H1 (cell line): ENCODE data around the gene ZNF879. TPM values are rescaled to one million over a fixed set of nuclear protein-coding genes. Genes with fewer than 3 reads are reported as not detected.

ENCODE experiments used
- CTCF ChIA-PET: fragments of 300-600 bp; sonication (Branson Sonifier 250); formaldehyde crosslinking; loops from one replicate; lab custom pipeline; 2021; ENCODE audit not compliant: partially characterized antibody; lab: Charles Lee
- POLR2A ChIA-PET: fragments of 300-600 bp; sonication (Branson Sonifier 250); formaldehyde crosslinking; loops from one replicate; lab custom pipeline; 2021; ENCODE audit warnings: inconsistent platforms; ENCODE audit not compliant: partially characterized antibody; lab: Charles Lee
- DNase-seq, 2 experiments: peaks; one replicate each; pipeline versions ENCODE4 v3.0.0 to v3.0.0-alpha.2; 2010 to 2022; ENCODE audit warnings: low spot score in 2 of 2, low read depth in 1 of 2, mixed read lengths in 1 of 2
- FAIRE-seq: peaks from 2 replicates; lab custom pipeline; 2011; peaks lifted over from hg19 to GRCh38; lab: Jason Lieb, UNC
- H2AFZ ChIP-seq: 2 replicates; pipeline ENCODE4 v1.8.1; 2012; ENCODE audit warnings: low read length, inconsistent platforms
- H2AK5ac ChIP-seq: 2 replicates; pipeline ENCODE4 v1.6.1; 2013; ENCODE audit warnings: low read depth, low read length
- H2BK120ac ChIP-seq: replicated peaks from 2 replicates; pipeline ENCODE3; 2013; ENCODE audit warnings: low read depth, low read length, inconsistent platforms
- H2BK12ac ChIP-seq: 2 replicates; pipeline ENCODE4 v1.6.1; 2013; ENCODE audit warnings: low read depth, low read length
- H2BK15ac ChIP-seq: 2 replicates; pipeline ENCODE4 v1.6.1; 2013; ENCODE audit warnings: low read length
- H2BK20ac ChIP-seq: 2 replicates; pipeline ENCODE4 v1.6.1; 2013; ENCODE audit warnings: low read length
- H2BK5ac ChIP-seq: 2 replicates; pipeline ENCODE4 v1.6.1; 2013; ENCODE audit warnings: low read depth, low read length
- H3K14ac ChIP-seq: 2 replicates; pipeline ENCODE4 v1.6.1; 2013; ENCODE audit warnings: inconsistent platforms; ENCODE audit not compliant: insufficient read length
- H3K18ac ChIP-seq: 2 replicates; pipeline ENCODE4 v1.6.1; 2013; ENCODE audit warnings: low read length; ENCODE audit errors: extremely low read depth
- H3K23ac ChIP-seq: 2 replicates; pipeline ENCODE4 v1.6.1; 2013; ENCODE audit warnings: inconsistent platforms; ENCODE audit not compliant: insufficient read length
- H3K23me2 ChIP-seq: 2 replicates; pipeline ENCODE4 v1.6.1; 2013; ENCODE audit warnings: low read depth, low read length
- H3K27ac ChIP-seq: 2 replicates; pipeline ENCODE4 v1.6.1; 2011; ENCODE audit warnings: low read depth, low read length, inconsistent platforms
- H3K27me3 ChIP-seq, 4 experiments: replicated peaks in 1 of 4; 1 replicate in 1 of 4; 2 replicates in 3 of 4; pipeline versions ENCODE4 v1.6.1 to v1.8.1; 2011 to 2013; ENCODE audit warnings: low read length in 3 of 4, mild to moderate bottlenecking in 3 of 4, inconsistent platforms in 2 of 4, mixed read lengths in 2 of 4, moderate library complexity in 1 of 4; ENCODE audit not compliant: control insufficient read depth in 3 of 4, insufficient read depth in 3 of 4; ENCODE audit errors: extremely low read depth in 1 of 4
- H3K36me3 ChIP-seq, 4 experiments: 2 replicates each; pipeline versions ENCODE4 v1.6.1 to v1.8.1; 2011 to 2013; ENCODE audit warnings: mild to moderate bottlenecking in 4 of 4, low read length in 3 of 4, moderate library complexity in 2 of 4, control low read depth in 1 of 4, inconsistent platforms in 1 of 4; ENCODE audit not compliant: insufficient read depth in 4 of 4, control insufficient read depth in 2 of 4
- H3K4ac ChIP-seq: replicated peaks from 2 replicates; pipeline ENCODE3; 2013; ENCODE audit warnings: low read length, low read depth, mixed read lengths, inconsistent platforms; ENCODE audit not compliant: insufficient read length
- H3K4me1 ChIP-seq, 4 experiments: replicated peaks in 1 of 4; 1 replicate in 1 of 4; 2 replicates in 3 of 4; pipeline versions ENCODE4 v1.6.1 to v1.8.1; 2011 to 2013; ENCODE audit warnings: low read length in 3 of 4, inconsistent platforms in 2 of 4, mixed read lengths in 1 of 4; ENCODE audit not compliant: insufficient read depth in 4 of 4, control insufficient read depth in 3 of 4
- H3K4me2 ChIP-seq, 2 experiments: 2 replicates each; pipeline versions ENCODE4 v1.6.1 to v1.8.1; 2011 to 2013; ENCODE audit warnings: low read depth in 2 of 2, low read length in 2 of 2, control low read depth in 1 of 2, inconsistent platforms in 1 of 2, mild to moderate bottlenecking in 1 of 2; ENCODE audit not compliant: insufficient read depth in 1 of 2
- H3K4me3 ChIP-seq, 4 experiments: fragments of 200-600, 300-600 bp in 1 of 4; sonication (generic), shearing (Covaris generic), sonication (Bioruptor Twin) in 1 of 4; 2 replicates each; pipeline versions ENCODE4 v1.5.1 to v1.8.1; 2011 to 2016; ENCODE audit warnings: low read length in 4 of 4, low read depth in 3 of 4, control low read depth in 2 of 4, inconsistent platforms in 2 of 4, mild to moderate bottlenecking in 2 of 4, mixed read lengths in 1 of 4, moderate library complexity in 1 of 4; ENCODE audit not compliant: insufficient read depth in 2 of 4; ENCODE audit errors: extremely low read depth in 1 of 4
- H3K56ac ChIP-seq: replicated peaks from 2 replicates; pipeline ENCODE3; 2013; ENCODE audit warnings: low read depth, mild to moderate bottlenecking, mixed read lengths, low read length, inconsistent platforms; ENCODE audit not compliant: insufficient read length
- H3K79me1 ChIP-seq: 2 replicates; pipeline ENCODE4 v1.6.1; 2013; ENCODE audit warnings: low read depth, low read length, control low read depth
- H3K79me2 ChIP-seq, 2 experiments: 2 replicates each; pipeline versions ENCODE4 v1.6.1 to v1.8.1; 2012 to 2013; ENCODE audit warnings: low read length in 2 of 2, mild to moderate bottlenecking in 2 of 2, inconsistent platforms in 1 of 2; ENCODE audit not compliant: insufficient read depth in 2 of 2, control insufficient read depth in 1 of 2
- H3K9ac ChIP-seq, 4 experiments: replicated peaks in 1 of 4; 1 replicate in 1 of 4; 2 replicates in 3 of 4; pipeline versions ENCODE4 v1.6.1 to v1.8.1; 2011 to 2013; ENCODE audit warnings: low read depth in 3 of 4, low read length in 3 of 4, control low read depth in 2 of 4, mild to moderate bottlenecking in 2 of 4, moderate library complexity in 2 of 4, inconsistent platforms in 1 of 4; ENCODE audit errors: extremely low read depth in 1 of 4
- H3K9me3 ChIP-seq, 2 experiments: 2 replicates each; pipeline versions ENCODE4 v1.6.1 to v1.8.1; 2012 to 2013; ENCODE audit warnings: mild to moderate bottlenecking in 2 of 2, moderate library complexity in 2 of 2, control low read depth in 1 of 2, inconsistent platforms in 1 of 2, low read depth in 1 of 2, low read length in 1 of 2, mixed read lengths in 1 of 2; ENCODE audit not compliant: insufficient read depth in 2 of 2
- H4K20me1 ChIP-seq, 2 experiments: replicated peaks in 1 of 2; 2 replicates each; pipeline versions ENCODE3 to v1.8.1; 2011 to 2013; ENCODE audit warnings: inconsistent platforms in 2 of 2, low read length in 2 of 2, mild to moderate bottlenecking in 1 of 2; ENCODE audit not compliant: insufficient read depth in 2 of 2, control insufficient read depth in 1 of 2
- H4K5ac ChIP-seq: 2 replicates; pipeline ENCODE4 v1.6.1; 2013; ENCODE audit warnings: low read length, low read depth, mixed read lengths, inconsistent platforms; ENCODE audit not compliant: insufficient read length
- H4K8ac ChIP-seq: 2 replicates; pipeline ENCODE4 v1.8.0; 2013; ENCODE audit warnings: mild to moderate bottlenecking, moderate library complexity, low read length, inconsistent platforms; ENCODE audit not compliant: insufficient read depth; ENCODE audit errors: extremely low read depth
- H4K91ac ChIP-seq: replicated peaks from 2 replicates; pipeline ENCODE3; 2013; ENCODE audit warnings: low read length, mixed read lengths, inconsistent platforms; ENCODE audit not compliant: insufficient read length
- BRCA1 ChIP-seq: IDR thresholded peaks from 2 replicates; pipeline ENCODE4 v1.6.1; 2012; ENCODE audit warnings: low read depth, low read length, improper control_type of control experiment
- CBX8 ChIP-seq: fragments of 300-800, 300-1000 bp; sonication (generic); IDR thresholded peaks from 2 replicates; pipeline ENCODE4 v1.7.1; 2016; ENCODE audit warnings: low read depth, low read length, borderline replicate concordance
- CTBP2 ChIP-seq: IDR thresholded peaks from 2 replicates; pipeline ENCODE4 v1.7.0; 2011; ENCODE audit warnings: borderline replicate concordance, mild to moderate bottlenecking, moderate library complexity, mixed read lengths, low read length; ENCODE audit not compliant: insufficient read depth, insufficient read length
- EP300 ChIP-seq, 2 experiments: IDR thresholded peaks; 1 replicate in 1 of 2; 2 replicates in 1 of 2; pipeline ENCODE4 v1.6.1; 2011 to 2012; ENCODE audit warnings: low read depth in 2 of 2, low read length in 2 of 2, mild to moderate bottlenecking in 2 of 2, borderline replicate concordance in 1 of 2, inconsistent platforms in 1 of 2, moderate library complexity in 1 of 2
- EZH2 ChIP-seq: fragments of 200-600 bp; sonication (generic); IDR thresholded peaks from 2 replicates; pipeline ENCODE4 v1.7.1; 2012; ENCODE audit warnings: low read depth, mild to moderate bottlenecking, moderate library complexity, low read length, inconsistent platforms; ENCODE audit not compliant: severe bottlenecking
- MAX ChIP-seq: IDR thresholded peaks from 2 replicates; pipeline ENCODE4 v1.6.1; 2012; ENCODE audit warnings: inconsistent platforms
- WGBS, 2 experiments: shearing (Covaris generic) in 1 of 2; methylation state at CpG; one replicate each; pipeline versions ENCODE4 v1.1.6 to v1.1.7; 2013 to 2015; ENCODE audit warnings: low lambda C conversion rate in 2 of 2, mixed read lengths in 2 of 2, inconsistent platforms in 1 of 2, low coverage in 1 of 2, missing lambda C conversion rate in 1 of 2; ENCODE audit not compliant: insufficient replicate concordance in 2 of 2, insufficient coverage in 1 of 2, insufficient read length in 1 of 2; ENCODE audit errors: extremely low coverage in 1 of 2, missing lambda C conversion rate in 1 of 2; 5-methylcytosine and 5-hydroxymethylcytosine counted together
- polyA plus RNA-seq, 7 experiments: library from polyadenylated mRNA; depleted of rRNA in 3 of 7; stranded (reverse) in 5 of 7; unstranded in 2 of 7; fragments of >200 nt in 5 of 7; fragments of 200-250 nt in 2 of 7; gene quantifications; 1 replicate in 5 of 7; 2 replicates in 1 of 7; 4 replicates in 1 of 7; pipeline versions ENCODE4 v1.2.1 to v1.2.3, GENCODE V29; 2011 to 2013; ENCODE audit warnings: missing spikeins in 2 of 7, mixed read lengths in 2 of 7
- total RNA-seq: library from RNA; stranded (reverse); fragmentation: NEBNext Ultra II Directional; extraction: Animal tissue kit (Norgen Biotek cat#: 25700); gene quantifications from 2 replicates; pipeline ENCODE4 v1.2.1, GENCODE V29; 2021

ZNF879 gene
- total and polyA plus RNA-seq, 2 of the 8 experiments (the other 6 are each of a cell fraction or from before 2014, with no cell fraction given) = 2.2 to 3.1 TPM

DNA sequence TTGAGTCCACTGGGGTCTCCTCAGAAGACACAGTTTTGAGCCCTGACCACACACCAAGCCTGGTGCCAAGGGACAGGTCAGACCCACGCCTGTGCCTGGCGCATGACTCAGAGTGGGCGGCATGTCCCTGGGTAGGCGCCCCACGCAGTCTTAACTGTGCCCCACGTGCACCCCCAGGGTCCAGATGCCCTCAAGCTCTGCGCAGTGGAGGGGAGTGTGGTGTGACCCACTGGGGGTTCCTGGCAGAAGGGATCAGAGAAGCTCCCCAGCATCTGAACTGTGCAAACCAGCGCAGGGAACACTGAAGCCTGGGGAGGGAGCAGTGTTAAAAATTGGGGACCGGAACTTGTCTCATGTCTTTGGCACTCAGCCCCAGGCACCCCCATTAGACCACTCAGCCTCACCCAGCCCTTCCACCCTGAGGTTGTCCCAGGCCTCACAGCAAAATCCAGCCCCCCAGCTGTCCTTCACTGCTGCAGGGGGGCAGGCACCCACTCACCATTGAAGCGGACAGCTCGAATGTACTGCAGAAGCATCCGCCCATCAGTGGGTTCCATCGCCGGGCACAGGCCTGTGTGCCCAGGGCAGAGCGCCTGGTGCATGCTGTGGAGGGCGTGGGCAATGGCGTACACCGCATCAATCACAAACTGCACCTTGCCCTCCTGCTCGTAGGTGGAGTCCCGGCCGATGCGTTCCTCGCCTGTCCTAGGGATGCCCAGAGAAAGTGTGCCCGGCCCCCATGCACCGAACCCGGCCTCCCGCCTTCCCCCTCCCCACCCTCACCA is 35.0 kb upstream of the ZNF879 start:
- no peak overlapping the region for H2BK12ac ChIP-seq
- no peak overlapping the region for H2AK5ac ChIP-seq
- CTCF ChIA-PET = interaction anchor here (1.4 kb wide), 1 partner anchor 178 kb away, joined by 4 read pairs; no protein-coding TSS in a partner anchor
- no peak overlapping the region for H3K4me3 ChIP-seq
- H3K4me2 ChIP-seq = no peak overlapping the region
- DNase-seq = no peak
- H3K18ac ChIP-seq = no peak overlapping the region
- H2BK15ac ChIP-seq = no peak overlapping the region
- H3K23ac ChIP-seq = no peak overlapping the region
- no peaks in the 10 kb centered on the region for H3K79me1 ChIP-seq
- no peaks in the 10 kb centered on the region for H3K79me2 ChIP-seq
- H3K27me3 ChIP-seq = peaks cover 6 to 12% (median 11%) of the 10 kb centered on the region in 4 experiments
- no peak overlapping the region for H3K9ac ChIP-seq
- H3K27ac ChIP-seq = no peak overlapping the region
- no peak for TF ChIP-seq CBX8
- TF ChIP-seq EZH2 = no peak
- TF ChIP-seq EP300 (IDR thresholded peaks at IDR 0.05; ENCODE audit: borderline replicate concordance in 1 of 2, low read depth in 2 of 2, low read length in 2 of 2) = no peak
- TF ChIP-seq BRCA1 = no peak
- no peak for TF ChIP-seq CTBP2
- TF ChIP-seq MAX = no peak
- POLR2A ChIA-PET = no interaction called here
- no peak overlapping the region for H2BK5ac ChIP-seq
- H3K9me3 ChIP-seq = peaks cover 56 to 85% of the 10 kb centered on the region in 2 experiments
- no peak overlapping the region for H4K91ac ChIP-seq
- no peak for FAIRE-seq
- no peak overlapping the region for H2BK120ac ChIP-seq
- H2AFZ ChIP-seq = no peak overlapping the region
- H3K4me1 ChIP-seq = no peaks in the 10 kb centered on the region
- no peak overlapping the region for H3K14ac ChIP-seq
- H3K23me2 ChIP-seq = no peaks in the 10 kb centered on the region
- H4K8ac ChIP-seq = no peak overlapping the region
- no peak overlapping the region for H2BK20ac ChIP-seq
- H4K5ac ChIP-seq = no peak overlapping the region
- H3K4ac ChIP-seq = no peak overlapping the region
- 82% methylated on average over 17 of the region's 27 CpGs; no CpG with 5 or more reads in 1 of the 2 experiments for WGBS, 2 experiments
- H4K20me1 ChIP-seq = no peaks in the 10 kb centered on the region
- H3K36me3 ChIP-seq = no peaks in the 10 kb centered on the region
- no peak overlapping the region for H3K56ac ChIP-seq
